SK-N-SH (cell line): Measurements from ENCODE around the gene MLANA. TPM values are rescaled to one million over a fixed set of nuclear protein-coding genes. Genes with fewer than 3 reads are reported as not detected.

Source experiments
- CTCF ChIA-PET: fragments of 300-600, 350-600 bp; formaldehyde crosslinking; extraction: SDS; loops from one replicate; lab custom pipeline; 2021; lab: Yijun Ruan, JAX
- POLR2A ChIA-PET: fragments of 350-600 bp; sonication (Branson Sonifier 250); formaldehyde crosslinking; extraction: SDS; loops from one replicate; lab custom pipeline; 2020; ENCODE audit warnings: antibody characterized with exemption, inconsistent platforms; lab: Yijun Ruan, JAX
- DNase-seq: peaks from one replicate; pipeline ENCODE4 v3.0.0; 2012
- H2AFZ ChIP-seq: fragments of 200-600 bp; sonication (generic); 2 replicates; pipeline ENCODE4 v1.8.1; 2016; ENCODE audit warnings: antibody characterized with exemption, mild to moderate bottlenecking, low read depth
- H3F3A ChIP-seq: fragments of 200-600 bp; sonication (generic); replicated peaks from 2 replicates; pipeline ENCODE3; 2016; ENCODE audit warnings: antibody characterized with exemption, mild to moderate bottlenecking; ENCODE audit not compliant: insufficient read depth
- H3K27ac ChIP-seq, 2 experiments: fragments of 200-500 bp in 1 of 2; fragments of 200-600 bp in 1 of 2; sonication (Bioruptor generic) in 1 of 2; sonication (generic), shearing (Covaris generic) in 1 of 2; 2 replicates each; pipeline versions ENCODE4 v1.5.1 to v1.6.1; 2014 to 2016; ENCODE audit warnings: low read depth in 2 of 2, inconsistent platforms in 1 of 2, low read length in 1 of 2, mild to moderate bottlenecking in 1 of 2, mixed read lengths in 1 of 2
- H3K27me3 ChIP-seq: fragments of 200-600 bp; sonication (generic), shearing (Covaris generic); 2 replicates; pipeline ENCODE4 v1.6.1; 2016; ENCODE audit warnings: mixed run types; ENCODE audit not compliant: insufficient read depth
- H3K36me3 ChIP-seq, 2 experiments: fragments of 200-500 bp in 1 of 2; fragments of 200-600 bp in 1 of 2; sonication (Bioruptor generic) in 1 of 2; sonication (generic) in 1 of 2; replicated peaks in 1 of 2; 2 replicates each; pipeline versions ENCODE3 to v1.5.1; 2014 to 2016; ENCODE audit warnings: low read length in 1 of 2, mild to moderate bottlenecking in 1 of 2; ENCODE audit not compliant: insufficient read depth in 2 of 2, control insufficient read depth in 1 of 2
- H3K4me1 ChIP-seq, 2 experiments: fragments of 200-500 bp in 1 of 2; fragments of 200-600 bp in 1 of 2; sonication (Bioruptor generic) in 1 of 2; sonication (generic), shearing (Covaris generic) in 1 of 2; 2 replicates each; pipeline versions ENCODE4 v1.5.1 to v1.6.1; 2014 to 2016; ENCODE audit warnings: low read depth in 1 of 2, low read length in 1 of 2, mixed run types in 1 of 2; ENCODE audit not compliant: insufficient read depth in 2 of 2, control insufficient read depth in 1 of 2
- H3K4me2 ChIP-seq: fragments of 200-600 bp; sonication (generic), shearing (Covaris generic); 2 replicates; pipeline ENCODE4 v1.6.1; 2017; ENCODE audit warnings: mixed run types
- H3K4me3 ChIP-seq, 2 experiments: fragments of 200-500 bp in 1 of 2; fragments of 200-600 bp in 1 of 2; sonication (Bioruptor generic) in 1 of 2; sonication (generic), shearing (Covaris generic) in 1 of 2; 2 replicates each; pipeline versions ENCODE4 v1.5.1 to v1.8.1; 2014 to 2016; ENCODE audit warnings: low read depth in 2 of 2, inconsistent platforms in 1 of 2, low read length in 1 of 2, mild to moderate bottlenecking in 1 of 2, mixed read lengths in 1 of 2, moderate library complexity in 1 of 2
- H3K79me2 ChIP-seq: fragments of 200-600 bp; sonication (generic); 2 replicates; pipeline ENCODE4 v1.8.1; 2017; ENCODE audit warnings: mild to moderate bottlenecking; ENCODE audit not compliant: insufficient read depth
- H3K9ac ChIP-seq: fragments of 200-600 bp; sonication (generic); 2 replicates; pipeline ENCODE4 v1.6.1; 2017; ENCODE audit warnings: mixed run types
- H3K9me2 ChIP-seq: fragments of 200-600 bp; sonication (generic); 2 replicates; pipeline ENCODE4 v1.6.1; 2017; ENCODE audit warnings: mixed run types
- H3K9me3 ChIP-seq: fragments of 200-600 bp; sonication (generic); 2 replicates; pipeline ENCODE4 v1.6.1; 2017; ENCODE audit warnings: mixed run types, mild to moderate bottlenecking, moderate library complexity
- H4K20me1 ChIP-seq: fragments of 200-600 bp; sonication (generic); 2 replicates; pipeline ENCODE4 v1.6.1; 2017; ENCODE audit warnings: mild to moderate bottlenecking, mixed run types; ENCODE audit not compliant: insufficient read depth
- EZH2phosphoT487 ChIP-seq: fragments of 200-600 bp; sonication (generic); IDR thresholded peaks from 2 replicates; pipeline ENCODE4 v1.6.1; 2017; ENCODE audit warnings: low read depth, mixed run types, mild to moderate bottlenecking, antibody characterized with exemption, moderate library complexity, borderline replicate concordance
- FOSL2 ChIP-seq: IDR thresholded peaks from 2 replicates; pipeline ENCODE4 v1.4.0; 2012; ENCODE audit warnings: low read depth, mild to moderate bottlenecking, moderate library complexity, borderline replicate concordance
- PBX3 ChIP-seq: IDR thresholded peaks from 2 replicates; pipeline ENCODE4; 2012
- RAD21 ChIP-seq: IDR thresholded peaks from 2 replicates; pipeline ENCODE4 v1.6.1; 2012; ENCODE audit warnings: mild to moderate bottlenecking, low read length
- REST ChIP-seq: IDR thresholded peaks from 2 replicates; pipeline ENCODE4 v1.6.1; 2012; ENCODE audit warnings: mild to moderate bottlenecking, low read depth, low read length, moderate library complexity
- ZBTB33 ChIP-seq: IDR thresholded peaks from 2 replicates; pipeline ENCODE4 v1.4.0; 2012; ENCODE audit warnings: low read depth, borderline replicate concordance
- WGBS: methylation state at CpG from one replicate; pipeline ENCODE4 v1.1.6; 2017; ENCODE audit warnings: low lambda C conversion rate; 5-methylcytosine and 5-hydroxymethylcytosine counted together
- polyA plus RNA-seq, 3 experiments: library from polyadenylated mRNA; depleted of rRNA; stranded (reverse); fragments of >200 nt; gene quantifications; 2 replicates each; pipeline ENCODE4 v1.2.3, GENCODE V29; 2012

MLANA gene
- polyA plus RNA-seq, 1 of the 3 experiments (the other 2 are of a cell fraction): not detected

GRCh38 chr9:5843794-5844471 is 46.8 kb upstream of the MLANA start:
- no peaks in the 10 kb centered on the region for H3K9me2 ChIP-seq
- POLR2A ChIA-PET: no interaction called here
- H3K27me3 ChIP-seq: no peaks in the 10 kb centered on the region
- H3K4me3 ChIP-seq: no peak overlapping the region
- peak; percentile 26 for DNase-seq
- CTCF ChIA-PET: interaction anchor here (4.1 kb wide), 1 partner anchor 11 kb away, joined by 23 read pairs; the partner anchor contains the start of gene ERMP1
- H3K4me2 ChIP-seq: peak overlapping the region; percentile 21; the same call in 1 of the 2 replicates
- no peaks in the 10 kb centered on the region for H3K79me2 ChIP-seq
- peak overlapping the region in 1 of 2 experiments; percentile 51; a peak in 1 of 4 replicates for H3K27ac ChIP-seq
- H4K20me1 ChIP-seq: no peaks in the 10 kb centered on the region
- WGBS: 65% methylated on average over 8 of the region's 8 CpGs
- H2AFZ ChIP-seq: no peak overlapping the region; the same call in 1 of the 2 replicates
- no peaks in the 10 kb centered on the region for H3F3A ChIP-seq
- peaks cover 7 to 9% of the 10 kb centered on the region in 2 experiments; a peak in 2 of 4 replicates for H3K4me1 ChIP-seq
- no peak overlapping the region for H3K9ac ChIP-seq
- no peaks in the 10 kb centered on the region for H3K9me3 ChIP-seq
- no peaks in the 10 kb centered on the region for H3K36me3 ChIP-seq
- TF ChIP-seq RAD21 (no peak), REST (peak; percentile 73; the same call in 1 of the 2 replicates), FOSL2 (no peak)

GRCh38 chr9:5845157-5845531 is 45.5 kb upstream of the MLANA start:
- Histone ChIP-seq H4K20me1 (no peaks in the 10 kb centered on the region), H3K9me2 (no peaks in the 10 kb centered on the region), H3K4me3 (no peak overlapping the region), H3K36me3 (no peaks in the 10 kb centered on the region), H3K4me2 (peak overlapping the region; percentile 21; the same call in 1 of the 2 replicates), H3K9ac (no peak overlapping the region), H3K27me3 (no peaks in the 10 kb centered on the region), H2AFZ (no peak overlapping the region), H3K4me1 (peaks cover 6 to 7% of the 10 kb centered on the region in 2 experiments; a peak in 2 of 4 replicates), H3K27ac (peak overlapping the region in 1 of 2 experiments; percentile 51; a peak in 1 of 4 replicates), H3K79me2 (no peaks in the 10 kb centered on the region), H3F3A (no peaks in the 10 kb centered on the region), H3K9me3 (no peaks in the 10 kb centered on the region)
- WGBS: 85% methylated on average over 1 of the region's 1 CpG
- ChIA-PET CTCF (interaction anchor here (4.1 kb wide), 1 partner anchor 12 kb away, joined by 23 read pairs; the partner anchor contains the start of gene ERMP1), POLR2A (no interaction called here)
- DNase-seq: no peak
- TF ChIP-seq ZBTB33 (no peak), PBX3 (no peak), EZH2phosphoT487 (no peak)
